Heart right ventricle (tissue), 16 donors: ENCODE measurements around the gene COL4A6. TPM values are rescaled to one million over a fixed set of nuclear protein-coding genes. Genes with fewer than 3 reads are reported as not detected.

ENCODE experiments used
- ATAC-seq, 8 donors: fragments of 200-7000 bp; cut with Tn5 transposase; one replicate each; pipeline ENCODE4 v1.9.1; 2020; ENCODE audit warnings: mild to moderate bottlenecking in 8 of 8, moderate library complexity in 8 of 8, moderate number of reproducible peaks in 1 of 8
- DNase-seq, 2 donors: peaks; one replicate each; pipeline ENCODE4 v3.0.0-alpha.2; 2020
- H3K27ac ChIP-seq, 10 donors: fragments of 200-600 bp; sonication (generic) in 2 of 10; one replicate each; pipeline versions ENCODE4 v1.5.0 to v1.8.0; 2020 to 2022; ENCODE audit warnings: mild to moderate bottlenecking in 3 of 10
- H3K27me3 ChIP-seq, 7 donors: fragments of 200-600 bp; one replicate each; pipeline ENCODE4 v1.8.0; 2021 to 2022; ENCODE audit warnings: mild to moderate bottlenecking in 2 of 7
- H3K36me3 ChIP-seq, 9 donors: fragments of 200-600 bp; sonication (generic) in 1 of 9; one replicate each; pipeline versions ENCODE4 v1.5.0 to v1.8.0; 2020 to 2022; ENCODE audit warnings: mild to moderate bottlenecking in 2 of 9
- H3K4me1 ChIP-seq, 9 donors: fragments of 200-600 bp; sonication (generic) in 1 of 9; one replicate each; pipeline versions ENCODE4 v1.5.0 to v1.8.0; 2020 to 2022; ENCODE audit warnings: mild to moderate bottlenecking in 4 of 9
- H3K4me3 ChIP-seq, 10 donors: fragments of 200-600 bp; sonication (generic) in 2 of 10; one replicate each; pipeline versions ENCODE4 v1.5.0 to v1.8.0; 2020 to 2022; ENCODE audit warnings: mild to moderate bottlenecking in 7 of 10, moderate library complexity in 2 of 10
- H3K9me3 ChIP-seq, 11 donors: fragments of 200-600 bp in 10 of 11; sonication (generic) in 2 of 11; one replicate each; pipeline versions ENCODE4 v1.5.0 to v1.8.0; 2013 to 2022; ENCODE audit warnings: mild to moderate bottlenecking in 2 of 11, control low read depth in 1 of 11, moderate library complexity in 1 of 11
- WGBS, 2 donors: extraction: QIAGEN DNeasy Blood & Tissue Kit; methylation state at CpG; one replicate each; pipeline ENCODE4 v1.1.7; 2013; ENCODE audit warnings: inconsistent platforms in 1 of 2; 5-methylcytosine and 5-hydroxymethylcytosine counted together
- intact Hi-C, 10 donors: fragments of 100-400 bp; cut with DNase I; formaldehyde crosslinking; loops; one replicate each; pipeline versions ENCODE4 v1.11.1 to v1.14.2; 2022
- polyA plus RNA-seq, 2 donors: library from polyadenylated mRNA; stranded (reverse); fragments of 200-250 nt; gene quantifications; one replicate each; pipeline ENCODE4 v1.2.3, GENCODE V29; 2013
- total RNA-seq, 10 donors: library from RNA; stranded (reverse); fragmentation: NEBNext Ultra II Directional in 3 of 10; extraction: Animal tissue kit (Norgen Biotek cat#: 25700) in 3 of 10; gene quantifications; one replicate each; pipeline versions ENCODE4 v1.2.1 to v1.2.4, GENCODE V29; 2021 to 2023
- TF ChIP-seq, protein P1 (sequence below), 9 donors: fragments of 200-600 bp; sonication (generic) in 2 of 9; IDR thresholded peaks; one replicate each; pipeline versions ENCODE4 v1.5.0 to v1.8.0; 2021 to 2022; ENCODE audit warnings: antibody characterized with exemption in 9 of 9, mild to moderate bottlenecking in 5 of 9, moderate library complexity in 1 of 9
- donor health status: Arrhythmogenic right ventricular cardiomyopathy.
- donor health status: ischemic (EF 13 %, LVEDD 7.1; RV severe dilation, severe dysfunction).
- donor health status: healthy with polysubstance abuse.
- donor health status: DM: no; HTN: yes; CAD: no.
- donor health status: DM: no; HTN: no; CAD: no.
- donor health status: ischemic (EF 25% LVEDD 6.9; RV normal size, moderate dysfunction).
- donor health status: ischemic (EF 25% LVEDD 5.7; RV mildly dilated, moderate dysfunction).
- donor health status: healthy.
- donor health status: DM: yes; HTN: yes; CAD: no.
- donor health status: Ischemic cardiomyopathy.
- donor health status: ischemic (EF 35%, LVEDD 5.7; RV mildly dilated, moderate dysfunction).
- donor health status: nonischemic (EF 11% LVEDD 7.7; RV severe dilation, severe dysfunction).
- donor health status: DM: yes; HTN: yes; CAD: no.
- donor health status: PGD.
- donor health status: ischemic (EF 29% LVEDD 5.4; RV normal size, mild dysfunction).
- donor health status: nonischemic (EF 23%, LVEDD 6.1; RV moderate dilation, normal function).

Gene COL4A6
- total and polyA plus RNA-seq, 12 donors = 1.7 to 10.8 (median 7.6) TPM

DNA sequence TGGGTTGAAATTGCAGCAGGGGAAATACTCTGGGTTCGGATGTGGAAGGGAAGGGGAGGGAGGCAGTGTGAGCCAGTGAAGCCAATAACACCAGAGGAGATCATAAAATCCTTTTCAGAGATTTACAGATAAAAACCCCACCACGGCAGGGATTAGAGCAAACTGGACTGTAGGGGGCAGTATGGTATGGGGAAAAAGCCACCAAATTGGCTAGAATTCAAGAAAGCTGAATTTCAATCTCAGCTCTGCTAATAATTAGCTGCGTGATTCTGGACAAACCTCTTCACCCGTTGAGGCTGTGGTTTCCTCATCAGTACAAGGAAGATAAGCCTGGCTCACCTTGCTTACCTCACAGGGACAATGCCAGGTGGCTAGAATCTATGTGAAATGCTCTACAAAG is 238.5 kb downstream of the COL4A6 start:
- intact Hi-C loops = loop anchor here in 4 of 10 donors (10.0 kb wide), 1 partner anchor 1275 kb away; no protein-coding TSS in a partner anchor
- H3K27ac ChIP-seq = no peak overlapping the region
- H3K27me3 ChIP-seq = peaks cover 0 to 76% (median 0%) of the 10 kb centered on the region in 7 donors
- DNase-seq (no peak), ATAC-seq (no peak)
- WGBS, 2 donors = 10 to 13% methylated on average over 4 of the region's 4 CpGs
- H3K9me3 ChIP-seq = no peaks in the 10 kb centered on the region
- no peaks in the 10 kb centered on the region for H3K36me3 ChIP-seq
- H3K4me1 ChIP-seq = no peaks in the 10 kb centered on the region
- TF ChIP-seq, protein P1, sequence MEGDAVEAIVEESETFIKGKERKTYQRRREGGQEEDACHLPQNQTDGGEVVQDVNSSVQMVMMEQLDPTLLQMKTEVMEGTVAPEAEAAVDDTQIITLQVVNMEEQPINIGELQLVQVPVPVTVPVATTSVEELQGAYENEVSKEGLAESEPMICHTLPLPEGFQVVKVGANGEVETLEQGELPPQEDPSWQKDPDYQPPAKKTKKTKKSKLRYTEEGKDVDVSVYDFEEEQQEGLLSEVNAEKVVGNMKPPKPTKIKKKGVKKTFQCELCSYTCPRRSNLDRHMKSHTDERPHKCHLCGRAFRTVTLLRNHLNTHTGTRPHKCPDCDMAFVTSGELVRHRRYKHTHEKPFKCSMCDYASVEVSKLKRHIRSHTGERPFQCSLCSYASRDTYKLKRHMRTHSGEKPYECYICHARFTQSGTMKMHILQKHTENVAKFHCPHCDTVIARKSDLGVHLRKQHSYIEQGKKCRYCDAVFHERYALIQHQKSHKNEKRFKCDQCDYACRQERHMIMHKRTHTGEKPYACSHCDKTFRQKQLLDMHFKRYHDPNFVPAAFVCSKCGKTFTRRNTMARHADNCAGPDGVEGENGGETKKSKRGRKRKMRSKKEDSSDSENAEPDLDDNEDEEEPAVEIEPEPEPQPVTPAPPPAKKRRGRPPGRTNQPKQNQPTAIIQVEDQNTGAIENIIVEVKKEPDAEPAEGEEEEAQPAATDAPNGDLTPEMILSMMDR (IDR thresholded peaks at IDR 0.05) = peak in 8 of 9 donors; percentile 26 to 58 (median 54)
- no peak overlapping the region for H3K4me3 ChIP-seq

DNA sequence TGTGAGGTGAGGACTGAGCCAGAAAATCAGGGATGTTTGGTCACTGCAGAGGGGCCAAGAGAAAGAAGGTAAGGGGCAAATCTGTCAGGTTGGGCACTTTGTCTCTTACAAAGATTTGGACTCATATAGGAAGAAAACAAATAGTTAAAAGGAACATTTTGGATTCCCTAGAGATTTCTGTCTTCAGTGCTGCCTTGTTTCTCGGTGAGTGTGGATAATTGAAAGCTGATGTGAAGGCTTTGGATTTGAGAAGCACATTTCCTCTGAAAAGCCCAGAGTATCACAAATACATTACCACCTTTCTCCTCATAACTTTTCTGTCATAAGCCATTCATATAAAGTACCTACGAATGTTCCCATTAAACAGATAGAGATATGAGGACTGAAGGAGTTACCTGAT is 239.2 kb downstream of the COL4A6 start:
- DNase-seq (no peak), ATAC-seq (no peak)
- TF ChIP-seq, protein P1 (IDR thresholded peaks at IDR 0.05) = no peak
- Histone ChIP-seq H3K27ac (no peak overlapping the region), H3K4me1 (no peaks in the 10 kb centered on the region), H3K9me3 (no peaks in the 10 kb centered on the region), H3K27me3 (peaks cover 0 to 70% (median 0%) of the 10 kb centered on the region in 7 donors), H3K36me3 (no peaks in the 10 kb centered on the region), H3K4me3 (no peak overlapping the region)
- intact Hi-C loops = loop anchor here in 1 of 10 donors (10.0 kb wide), 1 partner anchor 1276 kb away; no protein-coding TSS in a partner anchor
- WGBS, 2 donors = 55 to 62% methylated on average over 2 of the region's 2 CpGs

DNA sequence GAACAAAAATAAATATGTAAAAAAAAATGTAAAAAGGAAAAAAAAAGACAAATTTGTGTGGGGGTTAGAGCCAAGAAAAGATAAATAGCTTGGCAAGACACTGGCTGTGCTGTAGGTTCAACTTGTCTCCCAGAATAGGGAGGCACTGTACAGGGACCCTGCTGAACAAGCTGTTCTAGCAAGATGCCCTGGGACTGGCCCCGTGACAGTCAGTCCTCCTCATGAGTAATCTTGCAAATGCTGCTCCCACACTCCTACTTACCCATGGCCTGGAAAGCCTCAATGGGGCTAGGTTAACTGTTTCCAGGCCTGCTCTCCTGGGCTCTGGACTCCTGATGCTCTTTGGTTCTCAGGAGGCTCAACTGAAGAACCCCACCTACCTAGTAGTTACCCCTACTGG is 239.8 kb downstream of the COL4A6 start:
- no peak overlapping the region for H3K4me3 ChIP-seq
- 59 to 89% methylated on average over 1 of the region's 1 CpG for WGBS, 2 donors
- no peak overlapping the region for H3K27ac ChIP-seq
- TF ChIP-seq, protein P1 (IDR thresholded peaks at IDR 0.05) = no peak
- intact Hi-C loops = loop anchor here in 1 of 10 donors (10.0 kb wide), 1 partner anchor 1276 kb away; no protein-coding TSS in a partner anchor
- DNase-seq (no peak), ATAC-seq (peak in 2 of 8 donors; percentile 17 to 44)
- no peaks in the 10 kb centered on the region for H3K4me1 ChIP-seq
- H3K27me3 ChIP-seq = peaks cover 0 to 66% (median 0%) of the 10 kb centered on the region in 7 donors
- no peaks in the 10 kb centered on the region for H3K9me3 ChIP-seq
- H3K36me3 ChIP-seq = no peaks in the 10 kb centered on the region

DNA sequence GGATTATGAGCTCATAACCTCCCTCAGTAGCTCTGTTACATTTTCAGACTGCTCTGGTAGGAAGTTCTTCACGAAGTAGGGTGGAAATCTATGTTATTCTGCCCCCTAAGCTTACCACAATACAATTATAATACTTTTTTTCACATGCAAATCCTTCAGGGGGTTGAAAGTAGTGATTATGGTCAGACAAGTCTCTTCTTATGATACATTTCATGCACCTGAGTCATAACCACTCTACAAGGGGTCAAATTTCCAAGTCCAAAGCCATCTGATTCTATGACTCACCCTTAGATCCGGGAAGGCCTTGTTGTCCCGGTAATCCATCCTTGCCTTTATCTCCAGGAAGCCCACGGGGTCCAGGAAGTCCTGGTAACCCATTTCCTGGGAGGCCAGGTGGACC is 251.4 kb downstream of the COL4A6 start:
- H3K27me3 ChIP-seq = peaks cover 0 to 48% (median 0%) of the 10 kb centered on the region in 7 donors
- no peak overlapping the region for H3K27ac ChIP-seq
- H3K36me3 ChIP-seq = no peaks in the 10 kb centered on the region
- no peak for DNase-seq
- H3K9me3 ChIP-seq = no peaks in the 10 kb centered on the region
- TF ChIP-seq, protein P1 (IDR thresholded peaks at IDR 0.05) = no peak
- no peak for ATAC-seq
- intact Hi-C loops = no loop called here
- WGBS, 2 donors = 66 to 71% methylated on average over 4 of the region's 4 CpGs
- H3K4me1 ChIP-seq = no peaks in the 10 kb centered on the region
- H3K4me3 ChIP-seq = no peak overlapping the region
